ENCODE data around the gene PDSS1. TPM values are rescaled to one million over a fixed set of nuclear protein-coding genes. Genes with fewer than 3 reads are reported as not detected.

Gene PDSS1
- total and polyA plus RNA-seq, 9 of the 15 experiments (the other 6 are each of a cell fraction or from before 2014, with no cell fraction given): 11.0 to 59.5 (median 45.3) TPM

DNA sequence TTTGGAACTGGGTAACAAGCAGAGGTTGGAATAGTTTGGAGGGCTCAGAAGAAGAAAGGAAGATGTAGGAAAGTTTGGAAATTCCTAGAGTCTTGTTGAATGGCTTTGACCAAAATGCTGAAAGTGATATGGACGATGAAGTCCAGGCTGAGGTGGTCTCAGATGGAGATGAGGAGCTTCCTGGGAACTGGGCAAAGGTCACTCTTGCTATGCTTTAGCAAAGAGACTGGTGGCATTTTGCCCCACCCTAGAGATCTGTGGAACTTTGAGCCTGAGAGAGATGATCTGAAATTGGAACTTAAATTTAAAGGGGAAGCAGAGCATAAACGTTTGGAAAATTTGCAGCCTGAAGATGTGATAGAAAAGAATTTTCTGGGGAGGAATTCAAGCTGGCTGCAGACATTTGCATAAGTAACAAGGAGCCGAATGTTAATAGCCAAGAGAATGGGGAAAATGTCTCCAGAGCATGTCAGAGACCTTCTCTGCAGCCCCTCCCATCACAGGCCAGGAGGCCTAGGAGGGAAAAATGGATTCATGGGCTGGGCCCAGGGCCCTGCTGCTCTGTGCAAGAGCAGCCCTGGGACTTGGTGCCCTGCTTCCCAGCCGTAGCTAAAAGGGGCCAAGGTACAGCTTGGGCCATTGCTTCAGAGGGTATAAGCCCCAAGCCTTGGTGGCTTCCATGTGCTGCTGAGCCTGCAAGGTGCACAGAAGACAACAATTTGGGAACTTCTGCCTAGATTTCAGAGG, 3.6 kb downstream of the PDSS1 start:
- H3K9ac ChIP-seq (ENCODE audit: insufficient read depth in 1 of 2, low read depth in 2 of 2, low read length in 2 of 2): no peak overlapping the region
- no peak for DNase-seq (ENCODE audit: extremely low read depth in 1 of 4, low spot score in 3 of 4)
- no peaks in the 10 kb centered on the region for H3K9me3 ChIP-seq (replicated peaks; ENCODE audit: control insufficient read depth, insufficient read depth, low read depth, low read length)
- intact Hi-C loops (cut with micrococcal nuclease) (no loop called here), in situ Hi-C loops (cut with MboI) (no loop called here)
- no peak overlapping the region for H3K4me3 ChIP-seq
- H2AFZ ChIP-seq (ENCODE audit: low read depth, low read length): no peak overlapping the region
- H3K9me1 ChIP-seq (ENCODE audit: control insufficient read depth, insufficient read depth, low read length): no peaks in the 10 kb centered on the region
- CTCF ChIA-PET (ENCODE audit: low intra/inter-chr PET ratio): no interaction called here
- peaks cover 4 to 11% of the 10 kb centered on the region in 2 experiments; a peak in 4 of 5 replicates for H3K4me1 ChIP-seq (replicated peaks in 1 of 2; ENCODE audit: control insufficient read depth in 2 of 2, insufficient read depth in 2 of 2, low read length in 2 of 2)
- 79% methylated on average over 4 of the region's 4 CpGs for WGBS (ENCODE audit: insufficient coverage, low coverage, missing lambda C conversion rate)
- no peaks in the 10 kb centered on the region for H3K27me3 ChIP-seq (ENCODE audit: control insufficient read depth in 2 of 2, insufficient read depth in 2 of 2, low read length in 2 of 2)
- H3K27ac ChIP-seq (ENCODE audit: extremely low read depth, low read depth, low read length): no peak overlapping the region
- H3K79me2 ChIP-seq (ENCODE audit: control insufficient read depth, insufficient read depth, low read length): peaks cover 69% of the 10 kb centered on the region
- peaks cover 69% of the 10 kb centered on the region for H3K36me3 ChIP-seq (ENCODE audit: control insufficient read depth, insufficient read depth, low read length)
- H4K20me1 ChIP-seq (replicated peaks; ENCODE audit: control insufficient read depth, insufficient read depth, low read length): no peaks in the 10 kb centered on the region
- no peak overlapping the region for H3K4me2 ChIP-seq (ENCODE audit: insufficient read depth, low read length)
- TSS peak; percentile 11 for BruUV-seq (replicated peaks)
- no peak for FAIRE-seq
- ATAC-seq: no peak
- POLR2A ChIA-PET: interaction anchor here (0.8 kb wide), 1 partner anchor 15 kb away, joined by 3 read pairs; no protein-coding TSS in a partner anchor
- TF ChIP-seq POLR3A (IDR thresholded peaks at IDR 0.05; ENCODE audit: borderline replicate concordance, extremely low read depth, insufficient read depth, insufficient read length) (no peak), ZNF224 (CRISPR knock-in tag; IDR thresholded peaks at IDR 0.05) (no peak), MITF (IDR thresholded peaks at IDR 0.05) (no peak), ZBTB1 (CRISPR knock-in tag; IDR thresholded peaks at IDR 0.05; ENCODE audit: borderline replicate concordance, low read depth) (no peak), KDM5B (IDR thresholded peaks at IDR 0.05; ENCODE audit: insufficient replicate concordance, low read depth, low read length) (no peak), ETV5 (CRISPR knock-in tag; IDR thresholded peaks at IDR 0.05; ENCODE audit: low read depth) (no peak), HCFC1 (IDR thresholded peaks at IDR 0.05; ENCODE audit: low read depth, low read length) (no peak), JUN (IDR thresholded peaks at IDR 0.05; ENCODE audit: borderline replicate concordance, low read depth, low read length) (no peak), JUN (CRISPR knock-in tag; IDR thresholded peaks at IDR 0.05; ENCODE audit: borderline replicate concordance) (no peak), FUS (optimal IDR thresholded peaks at IDR 0.05; ENCODE audit: low read depth, low read length) (no peak), TRIM24 (IDR thresholded peaks at IDR 0.05) (no peak), WHSC1 (IDR thresholded peaks at IDR 0.05; ENCODE audit: low read length) (no peak), ZNF280A (IDR thresholded peaks at IDR 0.05; ENCODE audit: low read depth, partially characterized antibody) (no peak), FOXA1 (IDR thresholded peaks at IDR 0.05; ENCODE audit: borderline replicate concordance) (no peak), ZNF277 (CRISPR knock-in tag; IDR thresholded peaks at IDR 0.05; ENCODE audit: borderline replicate concordance) (no peak)
- TF ChIP-seq, protein P1, sequence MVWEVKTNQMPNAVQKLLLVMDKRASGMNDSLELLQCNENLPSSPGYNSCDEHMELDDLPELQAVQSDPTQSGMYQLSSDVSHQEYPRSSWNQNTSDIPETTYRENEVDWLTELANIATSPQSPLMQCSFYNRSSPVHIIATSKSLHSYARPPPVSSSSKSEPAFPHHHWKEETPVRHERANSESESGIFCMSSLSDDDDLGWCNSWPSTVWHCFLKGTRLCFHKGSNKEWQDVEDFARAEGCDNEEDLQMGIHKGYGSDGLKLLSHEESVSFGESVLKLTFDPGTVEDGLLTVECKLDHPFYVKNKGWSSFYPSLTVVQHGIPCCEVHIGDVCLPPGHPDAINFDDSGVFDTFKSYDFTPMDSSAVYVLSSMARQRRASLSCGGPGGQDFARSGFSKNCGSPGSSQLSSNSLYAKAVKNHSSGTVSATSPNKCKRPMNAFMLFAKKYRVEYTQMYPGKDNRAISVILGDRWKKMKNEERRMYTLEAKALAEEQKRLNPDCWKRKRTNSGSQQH (CRISPR knock-in tag; IDR thresholded peaks at IDR 0.05): no peak

All from K562 (cell line).